ENCODE measurements around the gene CFAP65.
A peak's percentile ranks its signal among the peaks of the same experiment; 100 is the strongest.

CFAP65 gene

GRCh38 chr2:219030177-219030940 lies 11.0 kb downstream of the CFAP65 start:
- no peak for DNase-seq

- DNase-seq, result peak; percentile 91
Observed at GRCh38 chr2:219029829-219030165, 11.5 kb downstream of the CFAP65 start.

GRCh38 chr2:219028996-219029828 lies 12.1 kb downstream of the CFAP65 start:
- no peak for DNase-seq

GRCh38 chr2:219028141-219028540 lies 13.2 kb downstream of the CFAP65 start:
- DNase-seq, result no peak

GRCh38 chr2:219027511-219028055 lies 13.7 kb downstream of the CFAP65 start:
- DNase-seq, result no peak

- no peak for DNase-seq
Observed at GRCh38 chr2:219026946-219027345, 14.4 kb downstream of the CFAP65 start.

- DNase-seq, result no peak
Observed at GRCh38 chr2:219025637-219026585, 15.4 kb downstream of the CFAP65 start.

GRCh38 chr2:219024059-219024458 lies 17.3 kb downstream of the CFAP65 start:
- DNase-seq, result no peak

- DNase-seq, result no peak
Observed at GRCh38 chr2:219023045-219023605, 18.2 kb downstream of the CFAP65 start.

GRCh38 chr2:219022616-219023015 lies 18.7 kb downstream of the CFAP65 start:
- no peak for DNase-seq

- DNase-seq, result no peak
Observed at GRCh38 chr2:219022041-219022440, 19.3 kb downstream of the CFAP65 start.

GRCh38 chr2:219021591-219021990 lies 19.7 kb downstream of the CFAP65 start:
- no peak for DNase-seq

- DNase-seq, result no peak
Observed at GRCh38 chr2:219020604-219021365, 20.5 kb downstream of the CFAP65 start.

GRCh38 chr2:219019436-219019835 lies 21.9 kb downstream of the CFAP65 start:
- DNase-seq, result no peak

- no peak for DNase-seq
Observed at GRCh38 chr2:219018726-219019125, 22.6 kb downstream of the CFAP65 start.

GRCh38 chr2:219018286-219018685 lies 23.0 kb downstream of the CFAP65 start:
- no peak for DNase-seq

- DNase-seq, result no peak
Observed at GRCh38 chr2:219017201-219017931, 23.9 kb downstream of the CFAP65 start.

GRCh38 chr2:219016721-219017120 lies 24.6 kb downstream of the CFAP65 start:
- no peak for DNase-seq

GRCh38 chr2:219010873-219011272 lies 30.4 kb downstream of the CFAP65 start:
- DNase-seq, result no peak

GRCh38 chr2:219010162-219010756 lies 31.1 kb downstream of the CFAP65 start:
- DNase-seq, result peak; percentile 69

GRCh38 chr2:219009294-219009693 lies 32.0 kb downstream of the CFAP65 start:
- no peak for DNase-seq

All from activated effector memory CD4-positive, alpha-beta T cell treated with anti-CD3 and anti-CD28 coated beads, Interleukin-2, amount 50 U/mL, for 16 hours (primary cell).